Stimulated activated CD4-positive, alpha-beta T cell treated with anti-CD3 and anti-CD28 coated beads, TNF-alpha, amount 100 ng/mL, for 24 hours (primary cell): ENCODE data around the gene PHKG1.
"Not testable (repeated sequence)": the region's sequence is repeated elsewhere in the genome, so short reads cannot be mapped to it uniquely, and the experiment has no call there.

Experiments used
- DNase-seq, 3 experiments: peaks; one replicate each; pipeline ENCODE4 v3.0.0-alpha.2; 2020; ENCODE audit warnings: low read depth in 3 of 3

PHKG1 gene

GRCh38 chr7:56083150-56083785, 9.5 kb downstream of the PHKG1 start:
- DNase-seq = no peak

GRCh38 chr7:56081626-56082340, 11.0 kb downstream of the PHKG1 start:
- no peak for DNase-seq

- not testable (repeated sequence) for DNase-seq
Observed at GRCh38 chr7:56080726-56081435, 11.9 kb downstream of the PHKG1 start.

- no peak for DNase-seq
Observed at GRCh38 chr7:56079450-56080185, 13.1 kb downstream of the PHKG1 start.

- no peak for DNase-seq
Observed at GRCh38 chr7:56078196-56078595, 14.6 kb downstream of the PHKG1 start.

GRCh38 chr7:56077681-56078080, 15.1 kb downstream of the PHKG1 start:
- no peak for DNase-seq

- DNase-seq = peak; percentile 38 to 62 (median 56)
Observed at GRCh38 chr7:56074371-56074791, 18.4 kb downstream of the PHKG1 start.

GRCh38 chr7:56066376-56066775, 26.4 kb downstream of the PHKG1 start:
- not testable (repeated sequence) for DNase-seq

GRCh38 chr7:56063882-56064625, 28.7 kb downstream of the PHKG1 start, which contains the start of gene SUMF2:
SUMF2 (plus strand) TSS chr7:56064286; CDS start chr7:56064312, 26 bp downstream.
- peak; percentile 77 to 87 (median 85) for DNase-seq

- DNase-seq = no peak
Observed at GRCh38 chr7:56063500-56063881, 29.3 kb downstream of the PHKG1 start.

GRCh38 chr7:56062382-56062781, 30.4 kb downstream of the PHKG1 start:
- DNase-seq = no peak

GRCh38 chr7:56053993-56054392, 38.8 kb downstream of the PHKG1 start:
- no peak for DNase-seq

GRCh38 chr7:56053379-56053778, 39.4 kb downstream of the PHKG1 start:
- no peak for DNase-seq

GRCh38 chr7:56051339-56052191, 41.2 kb downstream of the PHKG1 start, which contains the start of the genes CCT6A and PSPH:
CCT6A (plus strand) TSS chr7:56051765; CDS start chr7:56051849, 84 bp downstream.
PSPH (minus strand) TSS chr7:56051444; CDS start chr7:56021212, 30,232 bp downstream.
- DNase-seq = peak; percentile 87 to 95 (median 95)

- DNase-seq = no peak
Observed at GRCh38 chr7:56051053-56051338, 41.8 kb downstream of the PHKG1 start.

GRCh38 chr7:56048763-56049162, 44.0 kb downstream of the PHKG1 start:
- not testable (repeated sequence) for DNase-seq

- no peak for DNase-seq
Observed at GRCh38 chr7:56048245-56048644, 44.5 kb downstream of the PHKG1 start.

- not testable (repeated sequence) for DNase-seq
Observed at GRCh38 chr7:56047446-56048116, 45.2 kb downstream of the PHKG1 start.

GRCh38 chr7:56046721-56047445, 45.9 kb downstream of the PHKG1 start:
- no peak for DNase-seq
